Activated CD4-positive, alpha-beta T cell treated with anti-CD3 and anti-CD28 coated beads, Interleukin-2, amount 10 ng/mL, durations not matched to agents 24 days and 14 days (primary cell): Measurements from ENCODE around the gene MPST. TPM values are rescaled to one million over a fixed set of nuclear protein-coding genes. Genes with fewer than 3 reads are reported as not detected.
"Not testable (repeated sequence)": the region's sequence is repeated elsewhere in the genome, so short reads cannot be mapped to it uniquely, and the experiment has no call there.

Experiments used
- DNase-seq: peaks from one replicate; pipeline ENCODE4 v3.0.0; 2022
- H3K27ac Mint-ChIP-seq: one replicate; pipeline ENCODE4 v1.8.0; 2022; ENCODE audit warnings: mild to moderate bottlenecking, mixed read lengths
- H3K27me3 Mint-ChIP-seq: one replicate; pipeline ENCODE4 v1.8.0; 2022; ENCODE audit warnings: mixed read lengths
- H3K36me3 Mint-ChIP-seq: one replicate; pipeline ENCODE4 v1.8.0; 2022; ENCODE audit warnings: low read depth, mild to moderate bottlenecking, mixed read lengths
- H3K4me1 Mint-ChIP-seq: one replicate; pipeline ENCODE4 v1.8.0; 2021; ENCODE audit warnings: mixed read lengths
- H3K4me3 Mint-ChIP-seq: one replicate; pipeline ENCODE4 v1.8.0; 2022; ENCODE audit warnings: mild to moderate bottlenecking, moderate library complexity, mixed read lengths
- H3K9me3 Mint-ChIP-seq: one replicate; pipeline ENCODE4 v1.8.0; 2021; ENCODE audit warnings: mixed read lengths
- intact Hi-C: fragments of 100-400 bp; cut with micrococcal nuclease; formaldehyde crosslinking; loops from one replicate; pipeline ENCODE4 v1.15.1; 2023
- total RNA-seq: library from RNA; stranded (reverse); gene quantifications from 2 replicates; pipeline ENCODE4 v1.2.3, GENCODE V29; 2022

MPST gene
- total RNA-seq, 1 donor from 2014 or later, result 21.0 TPM

- DNase-seq, H3K27ac Mint-ChIP-seq, H3K36me3 Mint-ChIP-seq, H3K4me1 Mint-ChIP-seq, intact Hi-C loops, H3K4me3 Mint-ChIP-seq: not testable (repeated sequence)
- H3K9me3 Mint-ChIP-seq, result peaks cover 16% of the 10 kb centered on the region
- H3K27me3 Mint-ChIP-seq, result peaks cover 22% of the 10 kb centered on the region
Observed at GRCh38 chr22:36989012-36989411, 30.5 kb upstream of the MPST start.

DNA sequence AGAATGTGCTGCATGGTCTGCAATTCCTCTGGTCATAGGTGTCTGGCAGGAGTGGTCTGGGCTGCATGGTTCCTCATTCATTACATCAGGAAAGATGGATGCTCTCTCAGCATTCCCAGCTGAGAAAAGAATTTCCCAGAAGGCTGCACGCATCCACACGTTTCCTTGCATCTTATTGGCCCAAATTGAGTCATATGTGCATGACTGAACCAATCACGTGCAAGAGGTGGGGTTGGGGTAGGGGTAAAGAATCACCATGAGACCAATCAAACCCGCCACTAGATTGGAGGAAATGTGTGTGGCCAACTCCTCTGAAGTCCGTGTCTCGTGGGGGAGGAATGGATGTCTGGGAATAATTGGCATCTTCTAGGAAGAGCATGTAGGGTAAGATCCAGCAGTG is 29.1 kb upstream of the MPST start:
- intact Hi-C loops, result no loop called here
- H3K4me3 Mint-ChIP-seq, result no peak overlapping the region

GRCh38 chr22:36991206-36991605 is 28.3 kb upstream of the MPST start:
- peaks cover 1% of the 10 kb centered on the region for H3K36me3 Mint-ChIP-seq
- no peak for DNase-seq
- intact Hi-C loops, result no loop called here
- no peaks in the 10 kb centered on the region for H3K4me1 Mint-ChIP-seq
- H3K9me3 Mint-ChIP-seq, result peaks cover 5% of the 10 kb centered on the region
- no peak overlapping the region for H3K27ac Mint-ChIP-seq
- H3K27me3 Mint-ChIP-seq, result peaks cover 25% of the 10 kb centered on the region
- no peak overlapping the region for H3K4me3 Mint-ChIP-seq

More for the DNA sequence above, 29.1 kb upstream of the MPST start:
- peaks cover 1% of the 10 kb centered on the region for H3K36me3 Mint-ChIP-seq
- no peak for DNase-seq
- peaks cover 12% of the 10 kb centered on the region for H3K9me3 Mint-ChIP-seq
- H3K4me1 Mint-ChIP-seq, result no peaks in the 10 kb centered on the region
- H3K27me3 Mint-ChIP-seq, result peaks cover 23% of the 10 kb centered on the region
- H3K27ac Mint-ChIP-seq, result no peak overlapping the region

GRCh38 chr22:36997746-36998145 is 21.8 kb upstream of the MPST start:
- no peak for DNase-seq
- intact Hi-C loops, result no loop called here
- Mint-ChIP-seq H3K4me1 (no peaks in the 10 kb centered on the region), H3K27ac (no peak overlapping the region), H3K36me3 (no peaks in the 10 kb centered on the region), H3K4me3 (no peak overlapping the region), H3K27me3 (peaks cover 14% of the 10 kb centered on the region), H3K9me3 (no peaks in the 10 kb centered on the region)

DNA sequence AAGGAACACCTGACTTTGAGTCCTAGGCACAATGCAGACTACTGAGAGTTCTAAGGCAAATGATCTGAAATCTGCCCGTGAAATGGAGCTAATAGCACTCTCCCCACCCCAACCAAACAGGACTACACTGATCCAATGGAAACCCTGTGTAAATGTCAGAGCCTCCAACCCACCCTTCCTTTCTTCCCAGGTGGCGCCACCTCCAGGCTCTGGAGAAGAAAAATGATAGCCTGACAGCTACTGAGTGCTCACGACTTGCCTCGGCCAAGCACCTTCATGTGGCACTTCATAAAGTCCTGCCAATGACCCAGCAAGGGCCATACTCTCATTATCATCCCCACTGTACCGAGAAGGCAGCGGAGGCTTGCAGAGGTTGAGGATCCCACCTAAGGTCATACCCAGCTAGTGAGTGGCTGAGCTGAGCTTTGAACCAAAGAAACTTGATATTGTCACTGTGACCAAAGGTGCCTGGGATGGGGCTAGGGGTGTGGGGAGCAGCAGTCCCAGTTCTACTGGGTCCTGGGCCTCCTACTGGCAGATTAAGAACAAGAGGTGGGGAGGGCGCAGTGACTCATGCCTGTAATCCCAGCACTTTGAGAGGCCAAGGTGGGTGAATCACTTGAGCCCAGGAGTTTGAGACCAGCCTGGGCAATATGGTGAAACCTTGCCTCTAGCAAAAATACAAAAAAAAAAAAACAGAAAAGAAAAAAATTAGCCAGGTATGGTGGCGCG is 20.8 kb upstream of the MPST start:
- Mint-ChIP-seq H3K4me1 (no peaks in the 10 kb centered on the region), H3K9me3 (no peaks in the 10 kb centered on the region), H3K27ac (no peak overlapping the region), H3K4me3 (no peak overlapping the region), H3K27me3 (peaks cover 14% of the 10 kb centered on the region), H3K36me3 (no peaks in the 10 kb centered on the region)
- intact Hi-C loops, result no loop called here
- no peak for DNase-seq

- Mint-ChIP-seq H3K36me3 (no peaks in the 10 kb centered on the region), H3K27me3 (peaks cover 14% of the 10 kb centered on the region), H3K27ac (no peak overlapping the region), H3K9me3 (no peaks in the 10 kb centered on the region), H3K4me3 (no peak overlapping the region), H3K4me1 (no peaks in the 10 kb centered on the region)
- DNase-seq, result no peak
- intact Hi-C loops, result no loop called here
Observed at GRCh38 chr22:36999463-36999862, 20.1 kb upstream of the MPST start.

- Mint-ChIP-seq H3K27me3 (peaks cover 18% of the 10 kb centered on the region), H3K27ac (no peak overlapping the region), H3K4me1 (no peaks in the 10 kb centered on the region), H3K36me3 (no peaks in the 10 kb centered on the region), H3K4me3 (no peak overlapping the region), H3K9me3 (no peaks in the 10 kb centered on the region)
- intact Hi-C loops, result no loop called here
- DNase-seq, result no peak
Observed at GRCh38 chr22:37000676-37001534, 18.6 kb upstream of the MPST start.

- Mint-ChIP-seq H3K4me1 (no peaks in the 10 kb centered on the region), H3K9me3 (no peaks in the 10 kb centered on the region), H3K36me3 (no peaks in the 10 kb centered on the region), H3K4me3 (no peak overlapping the region), H3K27ac (no peak overlapping the region), H3K27me3 (peaks cover 25% of the 10 kb centered on the region)
- intact Hi-C loops, result no loop called here
- DNase-seq, result no peak
Observed at GRCh38 chr22:37001826-37002225, 17.7 kb upstream of the MPST start.

DNA sequence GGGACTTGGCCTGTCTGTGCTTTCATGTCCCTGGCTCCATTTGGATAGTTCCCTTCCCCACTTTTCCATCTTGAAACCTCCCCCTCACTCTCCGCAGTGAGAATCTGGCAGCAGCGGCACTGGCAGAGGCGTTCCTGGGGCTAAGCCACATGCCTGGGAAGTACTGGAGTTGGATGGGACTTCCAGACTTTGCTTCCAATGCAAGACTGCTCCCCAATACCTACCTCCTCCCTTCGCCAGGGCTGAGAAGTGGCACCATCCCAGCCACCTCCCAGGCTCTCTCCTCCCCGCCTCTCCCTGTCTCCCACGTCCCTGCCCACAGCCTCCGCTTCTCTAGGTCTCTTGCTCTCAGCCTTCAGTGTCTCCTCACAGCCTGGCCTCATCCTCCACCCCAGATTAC is 16.9 kb upstream of the MPST start:
- intact Hi-C loops, result no loop called here
- Mint-ChIP-seq H3K27me3 (peaks cover 28% of the 10 kb centered on the region), H3K4me3 (no peak overlapping the region), H3K36me3 (no peaks in the 10 kb centered on the region), H3K27ac (no peak overlapping the region), H3K4me1 (peaks cover 2% of the 10 kb centered on the region), H3K9me3 (no peaks in the 10 kb centered on the region)
- DNase-seq, result no peak

DNA sequence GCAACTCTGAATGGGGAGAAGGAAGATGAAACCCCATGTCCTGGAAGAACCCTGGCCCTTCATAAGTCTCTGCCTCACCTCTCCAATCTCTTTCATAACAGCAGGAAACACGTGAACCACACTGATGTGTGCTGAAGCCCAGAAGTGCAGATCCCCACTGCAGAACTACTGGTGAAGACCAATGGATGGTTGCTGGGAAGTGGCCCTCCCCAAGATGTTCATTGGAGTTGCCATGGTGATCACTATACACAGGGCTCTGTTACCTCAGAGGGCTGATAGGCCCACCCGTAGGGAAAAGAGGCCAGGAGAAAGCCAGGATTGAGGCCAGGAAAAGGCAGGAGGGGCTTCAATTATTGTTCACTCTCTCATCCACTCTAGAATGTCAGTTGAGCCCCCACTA is 11.9 kb upstream of the MPST start:
- DNase-seq, result no peak
- Mint-ChIP-seq H3K36me3 (no peaks in the 10 kb centered on the region), H3K27me3 (peaks cover 38% of the 10 kb centered on the region), H3K4me3 (no peak overlapping the region), H3K27ac (no peak overlapping the region), H3K4me1 (peaks cover 8% of the 10 kb centered on the region), H3K9me3 (no peaks in the 10 kb centered on the region)
- intact Hi-C loops, result no loop called here

- intact Hi-C loops, result no loop called here
- peaks cover 8% of the 10 kb centered on the region for H3K4me1 Mint-ChIP-seq
Observed at GRCh38 chr22:37008365-37008764, 11.2 kb upstream of the MPST start.

GRCh38 chr22:37009490-37009889 is 10.1 kb upstream of the MPST start:
- H3K4me1 Mint-ChIP-seq, result peaks cover 8% of the 10 kb centered on the region
- no peak for DNase-seq
- no peaks in the 10 kb centered on the region for H3K9me3 Mint-ChIP-seq
- peaks cover 38% of the 10 kb centered on the region for H3K27me3 Mint-ChIP-seq
- no peak overlapping the region for H3K4me3 Mint-ChIP-seq
- intact Hi-C loops, result no loop called here
- H3K27ac Mint-ChIP-seq, result no peak overlapping the region
- H3K36me3 Mint-ChIP-seq, result no peaks in the 10 kb centered on the region

More at GRCh38 chr22:37008365-37008764, 11.2 kb upstream of the MPST start:
- Mint-ChIP-seq H3K27me3 (peaks cover 38% of the 10 kb centered on the region), H3K9me3 (no peaks in the 10 kb centered on the region), H3K27ac (no peak overlapping the region), H3K36me3 (no peaks in the 10 kb centered on the region), H3K4me3 (no peak overlapping the region)
- no peak for DNase-seq

- Mint-ChIP-seq H3K9me3 (no peaks in the 10 kb centered on the region), H3K27ac (no peak overlapping the region), H3K4me3 (no peak overlapping the region), H3K4me1 (peaks cover 8% of the 10 kb centered on the region), H3K27me3 (peaks cover 36% of the 10 kb centered on the region), H3K36me3 (no peaks in the 10 kb centered on the region)
- intact Hi-C loops, result no loop called here
- no peak for DNase-seq
Observed at GRCh38 chr22:37010174-37010573, 9.4 kb upstream of the MPST start.

DNA sequence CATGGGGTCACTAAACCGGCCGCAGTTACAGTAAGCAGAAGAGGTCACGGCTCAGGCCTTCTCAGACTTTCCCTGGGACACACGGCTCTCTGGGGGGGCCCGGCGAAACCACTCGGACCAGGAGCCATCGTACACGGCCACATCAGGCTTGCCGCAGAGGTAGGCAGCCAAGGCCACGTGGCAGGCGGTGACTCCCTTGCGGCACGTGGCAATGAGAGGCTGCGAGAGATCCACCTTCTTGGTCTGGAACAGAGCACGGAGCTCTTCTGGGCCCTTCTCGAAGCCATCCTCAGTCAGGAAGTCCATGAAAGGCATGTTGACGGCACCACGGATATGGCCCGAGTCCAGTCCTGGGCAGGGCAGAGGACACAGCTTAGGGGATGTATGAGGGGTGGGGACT is 8.6 kb upstream of the MPST start:
- Mint-ChIP-seq H3K27me3 (peaks cover 30% of the 10 kb centered on the region), H3K9me3 (no peaks in the 10 kb centered on the region), H3K27ac (no peak overlapping the region), H3K36me3 (no peaks in the 10 kb centered on the region), H3K4me1 (peaks cover 8% of the 10 kb centered on the region), H3K4me3 (no peak overlapping the region)
- no peak for DNase-seq
- intact Hi-C loops, result no loop called here
